Stimulated activated CD8-positive, alpha-beta memory T cell treated with anti-CD3 and anti-CD28 coated beads, Interleukin-4, amount 100 ng/mL, for 1 hour (primary cell): ENCODE results near the gene MED22.
A peak's percentile ranks its signal among the peaks of the same experiment; 100 is the strongest.
"Not testable (repeated sequence)": the region's sequence is repeated elsewhere in the genome, so short reads cannot be mapped to it uniquely, and the experiment has no call there.

Source experiments
- DNase-seq, 2 donors: peaks; one replicate each; pipeline ENCODE4 v3.0.0-alpha.2; 2020; ENCODE audit warnings: low read depth in 2 of 2, low spot score in 1 of 2

Gene MED22

GRCh38 chr9:133347985-133348717 is at the start of gene MED22, which contains the start of gene RPL7A:
Gene MED22 (minus strand): TSS chr9:133348131. CDS start chr9:133346662, 1,469 bp downstream.
Gene RPL7A (plus strand): TSS chr9:133348218. CDS start chr9:133348244, 26 bp downstream.
- DNase-seq = peak; percentile 72 to 78

- no peak for DNase-seq
These were observed 49.4 kb upstream of the MED22 start for GRCh38 chr9:133397370-133397769.

GRCh38 chr9:133396952-133397351 is 49.0 kb upstream of the MED22 start:
- no peak for DNase-seq

GRCh38 chr9:133394687-133395271 is 46.8 kb upstream of the MED22 start:
- DNase-seq = no peak

GRCh38 chr9:133393399-133393798 is 45.5 kb upstream of the MED22 start:
- no peak for DNase-seq

- not testable (repeated sequence) for DNase-seq
These were observed 44.4 kb upstream of the MED22 start for GRCh38 chr9:133392308-133392707.

- DNase-seq = not testable (repeated sequence)
These were observed 43.5 kb upstream of the MED22 start for GRCh38 chr9:133391449-133391848.

GRCh38 chr9:133390713-133391112 is 42.8 kb upstream of the MED22 start:
- DNase-seq = no peak

- DNase-seq = no peak
These were observed 41.6 kb upstream of the MED22 start for GRCh38 chr9:133389562-133389961.

- DNase-seq = no peak
These were observed 41.2 kb upstream of the MED22 start for GRCh38 chr9:133389025-133389557.

GRCh38 chr9:133387680-133388079 is 39.7 kb upstream of the MED22 start:
- DNase-seq = no peak

- no peak for DNase-seq
These were observed 38.4 kb upstream of the MED22 start for GRCh38 chr9:133386338-133386737.

GRCh38 chr9:133385452-133385851 is 37.5 kb upstream of the MED22 start:
- no peak for DNase-seq

- no peak for DNase-seq
These were observed 36.9 kb upstream of the MED22 start for GRCh38 chr9:133384736-133385321.

GRCh38 chr9:133383438-133383837 is 35.5 kb upstream of the MED22 start:
- DNase-seq = no peak

- no peak for DNase-seq
These were observed 34.7 kb upstream of the MED22 start for GRCh38 chr9:133382507-133383141.

GRCh38 chr9:133380734-133381133 is 32.8 kb upstream of the MED22 start:
- no peak for DNase-seq

- no peak for DNase-seq
These were observed 31.5 kb upstream of the MED22 start for GRCh38 chr9:133379153-133380086.

- DNase-seq = no peak
These were observed 30.6 kb upstream of the MED22 start for GRCh38 chr9:133378408-133378962.

- no peak for DNase-seq
These were observed 29.8 kb upstream of the MED22 start for GRCh38 chr9:133377721-133378216.
